GM18873 (cell line): ENCODE results near the gene DEPDC1.
"Not testable (repeated sequence)": the region's sequence is repeated elsewhere in the genome, so short reads cannot be mapped to it uniquely, and the experiment has no call there.

Source experiments
- ATAC-seq: cut with Tn5 transposase; IDR thresholded peaks from one replicate; pipeline ENCODE4 v1.9.1; 2021; ENCODE audit warnings: mild to moderate bottlenecking, moderate library complexity, moderate number of reproducible peaks; ENCODE audit not compliant: unreplicated experiment, low FRiP score

The DEPDC1 gene

GRCh38 chr1:68496680-68497357 is at the start of gene DEPDC1:
Gene DEPDC1 (minus strand): TSS chr1:68497082. CDS start chr1:68496999, 83 bp downstream.
- peak; percentile 93 for ATAC-seq

- no peak for ATAC-seq
Measured at GRCh38 chr1:68544651-68545050, 47.8 kb upstream of the DEPDC1 start.

- ATAC-seq: no peak
Measured at GRCh38 chr1:68542586-68542985, 45.7 kb upstream of the DEPDC1 start.

GRCh38 chr1:68538941-68539340 is 42.1 kb upstream of the DEPDC1 start:
- no peak for ATAC-seq

GRCh38 chr1:68528243-68528642 is 31.4 kb upstream of the DEPDC1 start:
- no peak for ATAC-seq

GRCh38 chr1:68525781-68526180 is 28.9 kb upstream of the DEPDC1 start:
- ATAC-seq: no peak

GRCh38 chr1:68521286-68521685 is 24.4 kb upstream of the DEPDC1 start:
- no peak for ATAC-seq

- no peak for ATAC-seq
Measured at GRCh38 chr1:68516066-68516465, 19.2 kb upstream of the DEPDC1 start.

- ATAC-seq: no peak
Measured at GRCh38 chr1:68511254-68511653, 14.4 kb upstream of the DEPDC1 start.

- ATAC-seq: no peak
Measured at GRCh38 chr1:68506386-68506785, 9.5 kb upstream of the DEPDC1 start.

- ATAC-seq: no peak
Measured at GRCh38 chr1:68503085-68503484, 6.2 kb upstream of the DEPDC1 start.

GRCh38 chr1:68497358-68497698 is 446 bp upstream of the DEPDC1 start:
- ATAC-seq: peak; percentile 4

- peak; percentile 19 for ATAC-seq
Measured at GRCh38 chr1:68495968-68496679, 758 bp downstream of the DEPDC1 start.

- ATAC-seq: no peak
Measured at GRCh38 chr1:68495532-68495931, 1.4 kb downstream of the DEPDC1 start.

- ATAC-seq: no peak
Measured at GRCh38 chr1:68493193-68493592, 3.7 kb downstream of the DEPDC1 start.

- not testable (repeated sequence) for ATAC-seq
Measured at GRCh38 chr1:68492255-68492654, 4.6 kb downstream of the DEPDC1 start.

GRCh38 chr1:68490046-68490651 is 6.7 kb downstream of the DEPDC1 start:
- ATAC-seq: no peak

GRCh38 chr1:68485431-68486022 is 11.4 kb downstream of the DEPDC1 start:
- no peak for ATAC-seq

- ATAC-seq: no peak
Measured at GRCh38 chr1:68484618-68485017, 12.3 kb downstream of the DEPDC1 start.

- no peak for ATAC-seq
Measured at GRCh38 chr1:68481041-68481440, 15.8 kb downstream of the DEPDC1 start.

- ATAC-seq: no peak
Measured at GRCh38 chr1:68479501-68479900, 17.4 kb downstream of the DEPDC1 start.
